ENCODE data around the gene GRM7.

GRCh38 chr3:7436542-7436941, 575.6 kb downstream of the GRM7 start:
- no peak for TF ChIP-seq POLR2A (IDR thresholded peaks at IDR 0.05)
- TF ChIP-seq CTCF (IDR thresholded peaks at IDR 0.05): no peak
- no peak for TF ChIP-seq POLR2AphosphoS5 (IDR thresholded peaks at IDR 0.05)
